Lower leg skin (tissue), 4 donors: ENCODE measurements around the gene DNAJB4. TPM values are rescaled to one million over a fixed set of nuclear protein-coding genes. Genes with fewer than 3 reads are reported as not detected.

Experiments used
- DNase-seq, 2 donors: peaks; one replicate each; pipeline ENCODE4 v3.0.0-alpha.2; 2019; ENCODE audit warnings: low spot score in 2 of 2
- H3K4me3 ChIP-seq: fragments of 200-600 bp; sonication (generic); 2 replicates; pipeline ENCODE4 v1.5.1; 2017; ENCODE audit warnings: mild to moderate bottlenecking, low read depth; ENCODE audit not compliant: poor library complexity, severe bottlenecking
- CTCF ChIP-seq, 3 donors: fragments of 450-650 bp; IDR thresholded peaks; one replicate each; pipeline ENCODE4 v1.5.1; 2016; ENCODE audit warnings: antibody characterized with exemption in 3 of 3, mild to moderate bottlenecking in 3 of 3, moderate library complexity in 2 of 3
- POLR2A ChIP-seq, 2 donors: fragments of 450-650 bp; IDR thresholded peaks; one replicate each; pipeline ENCODE4 v1.6.1; 2016 to 2017; ENCODE audit warnings: antibody characterized with exemption in 2 of 2, mild to moderate bottlenecking in 1 of 2, moderate library complexity in 1 of 2
- WGBS, 2 donors: methylation state at CpG; one replicate each; pipeline ENCODE4 v1.1.5; 2018; 5-methylcytosine and 5-hydroxymethylcytosine counted together
- intact Hi-C: fragments of 100-400 bp; cut with DNase I; formaldehyde crosslinking; loops from one replicate; pipeline ENCODE4 v1.15.0; 2023; ENCODE audit warnings: low total_unique reads
- total RNA-seq, 4 donors: library from RNA; depleted of rRNA; stranded (reverse); fragments of >200 nt; gene quantifications; one replicate each; pipeline ENCODE4 v1.1.0, GENCODE V29; 2016

Gene DNAJB4
- total RNA-seq, 4 donors from 2014 or later = 9.3 to 15.5 (median 13.6) TPM

- intact Hi-C loops = no loop called here
- H3K4me3 ChIP-seq = no peak overlapping the region
- TF ChIP-seq CTCF (IDR thresholded peaks at IDR 0.05) (no peak), POLR2A (IDR thresholded peaks at IDR 0.05) (no peak)
- DNase-seq = no peak
These were observed 20.8 kb upstream of the DNAJB4 start for GRCh38 chr1:77983997-77984355.

GRCh38 chr1:77984629-77985028, 20.1 kb upstream of the DNAJB4 start:
- DNase-seq = no peak
- 96 to 97% methylated on average over 4 of the region's 4 CpGs for WGBS, 2 donors
- no peak overlapping the region for H3K4me3 ChIP-seq
- TF ChIP-seq POLR2A (IDR thresholded peaks at IDR 0.05) (no peak), CTCF (IDR thresholded peaks at IDR 0.05) (no peak)
- intact Hi-C loops = no loop called here

- TF ChIP-seq CTCF (IDR thresholded peaks at IDR 0.05) (no peak), POLR2A (IDR thresholded peaks at IDR 0.05) (no peak)
- DNase-seq = no peak
- H3K4me3 ChIP-seq = no peak overlapping the region
- intact Hi-C loops = no loop called here
These were observed 17.9 kb upstream of the DNAJB4 start for GRCh38 chr1:77986810-77987209.

- intact Hi-C loops = no loop called here
- TF ChIP-seq CTCF (IDR thresholded peaks at IDR 0.05) (no peak), POLR2A (IDR thresholded peaks at IDR 0.05) (no peak)
These were observed 16.8 kb upstream of the DNAJB4 start for GRCh38 chr1:77987919-77988318.

GRCh38 chr1:77989744-77990143, 15.0 kb upstream of the DNAJB4 start:
- TF ChIP-seq POLR2A (IDR thresholded peaks at IDR 0.05) (no peak), CTCF (IDR thresholded peaks at IDR 0.05) (no peak)
- intact Hi-C loops = no loop called here
- no peak for DNase-seq
- H3K4me3 ChIP-seq = no peak overlapping the region
- WGBS, 2 donors = 88 to 91% methylated on average over 2 of the region's 2 CpGs

More at GRCh38 chr1:77987919-77988318, 16.8 kb upstream of the DNAJB4 start:
- H3K4me3 ChIP-seq = no peak overlapping the region
- no peak for DNase-seq
- WGBS, 2 donors = 95 to 100% methylated on average over 2 of the region's 2 CpGs

- no peak for DNase-seq
- no peak overlapping the region for H3K4me3 ChIP-seq
- intact Hi-C loops = no loop called here
- TF ChIP-seq CTCF (IDR thresholded peaks at IDR 0.05) = no peak
- TF ChIP-seq POLR2A (IDR thresholded peaks at IDR 0.05) = no peak
- 96 to 99% methylated on average over 3 of the region's 3 CpGs for WGBS, 2 donors
These were observed 14.0 kb upstream of the DNAJB4 start for GRCh38 chr1:77990629-77991204.
